Endothelial cell of umbilical vein (primary cell): ENCODE data around the gene AOC1.

Experiments
- CTCF ChIP-seq, 2 donors: IDR thresholded peaks; 1 replicate in 1 of 2; 2 replicates in 1 of 2; pipeline ENCODE4 v1.5.1; 2011; ENCODE audit warnings: low read length in 2 of 2, mild to moderate bottlenecking in 2 of 2, moderate library complexity in 2 of 2, control low read depth in 1 of 2, inconsistent platforms in 1 of 2, low read depth in 1 of 2; ENCODE audit not compliant: insufficient read depth in 1 of 2; ENCODE audit errors: extremely low read depth in 1 of 2
- GATA2 ChIP-seq: IDR thresholded peaks from 2 replicates; pipeline ENCODE4 v1.7.0; 2011; ENCODE audit warnings: low read depth, mild to moderate bottlenecking, moderate library complexity, mixed read lengths, low read length; ENCODE audit not compliant: insufficient read length, insufficient read depth
- JUN ChIP-seq: IDR thresholded peaks from 2 replicates; pipeline ENCODE4 v1.6.1; 2011; ENCODE audit warnings: borderline replicate concordance, low read depth; ENCODE audit not compliant: insufficient read length, insufficient read depth
- MAX ChIP-seq: IDR thresholded peaks from 2 replicates; pipeline ENCODE4 v1.6.1; 2011; ENCODE audit not compliant: insufficient read depth, insufficient read length
- POLR2A ChIP-seq: IDR thresholded peaks from 2 replicates; pipeline ENCODE4 v1.6.1; 2012; ENCODE audit warnings: low read depth, mild to moderate bottlenecking, control low read depth, low read length
- POLR2AphosphoS5 ChIP-seq: IDR thresholded peaks from 2 replicates; pipeline ENCODE4 v1.6.1; 2012; ENCODE audit warnings: low read depth, mild to moderate bottlenecking, control low read depth, low read length, moderate library complexity; ENCODE audit not compliant: insufficient read depth

GRCh38 chr7:150902078-150903033 lies 50.0 kb downstream of the AOC1 start:
- no peak for TF ChIP-seq CTCF (IDR thresholded peaks at IDR 0.05; ENCODE audit: extremely low read depth in 1 of 2, insufficient read depth in 1 of 2, low read depth in 1 of 2, low read length in 2 of 2)
- no peak for TF ChIP-seq POLR2AphosphoS5
- no peak for TF ChIP-seq MAX
- no peak for TF ChIP-seq POLR2A
- no peak for TF ChIP-seq GATA2
- TF ChIP-seq JUN, result no peak
